Kidney (tissue), 14 donors: ENCODE measurements around the gene POMT2. TPM values are rescaled to one million over a fixed set of nuclear protein-coding genes. Genes with fewer than 3 reads are reported as not detected.

Experiments used
- DNase-seq, 5 donors: peaks; one replicate each; pipeline ENCODE4 v3.0.0-alpha.2; 2013 to 2020
- FAIRE-seq: peaks from 2 replicates; lab custom pipeline; 2012; peaks lifted over from hg19 to GRCh38; lab: Jason Lieb, UNC
- H3K27ac ChIP-seq, 2 donors: one replicate each; pipeline ENCODE4 v1.7.0; 2013; ENCODE audit warnings: low read depth in 2 of 2, low read length in 2 of 2, inconsistent platforms in 1 of 2
- H3K27me3 ChIP-seq: one replicate; pipeline ENCODE4 v1.7.1; 2013; ENCODE audit warnings: low read length, inconsistent platforms; ENCODE audit not compliant: control insufficient read depth, insufficient read depth
- H3K36me3 ChIP-seq, 3 donors: one replicate each; pipeline versions ENCODE4 v1.7.0 to v1.7.1; 2013; ENCODE audit warnings: low read length in 3 of 3, control low read depth in 1 of 3, inconsistent platforms in 1 of 3; ENCODE audit not compliant: insufficient read depth in 3 of 3, control insufficient read depth in 2 of 3
- H3K4me1 ChIP-seq, 3 donors: one replicate each; pipeline versions ENCODE4 v1.7.0 to v1.7.1; 2013; ENCODE audit warnings: low read length in 3 of 3, inconsistent platforms in 1 of 3, low read depth in 1 of 3; ENCODE audit not compliant: control insufficient read depth in 2 of 3, insufficient read depth in 2 of 3
- H3K4me3 ChIP-seq, 3 donors: one replicate each; pipeline versions ENCODE4 v1.7.0 to v1.8.1; 2013; ENCODE audit warnings: low read length in 3 of 3, control low read depth in 1 of 3, inconsistent platforms in 1 of 3
- H3K9ac ChIP-seq, 3 donors: one replicate each; pipeline versions ENCODE4 v1.7.0 to v1.7.1; 2013; ENCODE audit warnings: low read length in 3 of 3, control low read depth in 1 of 3, inconsistent platforms in 1 of 3
- H3K9me3 ChIP-seq, 3 donors: one replicate each; pipeline versions ENCODE4 v1.7.0 to v1.7.1; 2013; ENCODE audit warnings: low read length in 3 of 3, control low read depth in 1 of 3, inconsistent platforms in 1 of 3; ENCODE audit not compliant: control insufficient read depth in 2 of 3, insufficient read depth in 1 of 3
- intact Hi-C: fragments of 100-400 bp; cut with DNase I; formaldehyde crosslinking; loops from one replicate; pipeline ENCODE4 v1.11.1; 2022
- polyA plus RNA-seq: library from polyadenylated mRNA; stranded (reverse); fragments of 350-450 nt; fragmentation: Illumina TruSeq; extraction: RNeasy Lipid Tissue Mini Kit (QIAGEN cat#74804); gene quantifications from one replicate; pipeline ENCODE4 v1.2.3, GENCODE V29; 2014; ENCODE audit warnings: low read depth, low replicate concordance; ENCODE audit not compliant: insufficient read depth
- total RNA-seq: library from RNA; stranded (reverse); fragmentation: NEBNext Ultra II Directional; extraction: Animal tissue kit (Norgen Biotek cat#: 25700); gene quantifications from one replicate; pipeline ENCODE4 v1.2.1, GENCODE V29; 2021
- TF ChIP-seq, protein P1 (sequence below): IDR thresholded peaks from 3 replicates; pipeline ENCODE4 v1.5.1; 2012; ENCODE audit warnings: mild to moderate bottlenecking, moderate library complexity, borderline replicate concordance; ENCODE audit not compliant: insufficient read depth; ENCODE audit errors: extremely low read depth
- donor health status: control.
- donor health status: control.
- donor health status: control.
- donor health status: control.
- donor health status: control.
- donor health status: DM: yes; HTN: yes; CAD: no.
- donor health status: Normal renal cell carcinoma (clear cell type).

The POMT2 gene
- total and polyA plus RNA-seq, 2 donors from 2014 or later: 18.2 to 34.7 TPM

DNA sequence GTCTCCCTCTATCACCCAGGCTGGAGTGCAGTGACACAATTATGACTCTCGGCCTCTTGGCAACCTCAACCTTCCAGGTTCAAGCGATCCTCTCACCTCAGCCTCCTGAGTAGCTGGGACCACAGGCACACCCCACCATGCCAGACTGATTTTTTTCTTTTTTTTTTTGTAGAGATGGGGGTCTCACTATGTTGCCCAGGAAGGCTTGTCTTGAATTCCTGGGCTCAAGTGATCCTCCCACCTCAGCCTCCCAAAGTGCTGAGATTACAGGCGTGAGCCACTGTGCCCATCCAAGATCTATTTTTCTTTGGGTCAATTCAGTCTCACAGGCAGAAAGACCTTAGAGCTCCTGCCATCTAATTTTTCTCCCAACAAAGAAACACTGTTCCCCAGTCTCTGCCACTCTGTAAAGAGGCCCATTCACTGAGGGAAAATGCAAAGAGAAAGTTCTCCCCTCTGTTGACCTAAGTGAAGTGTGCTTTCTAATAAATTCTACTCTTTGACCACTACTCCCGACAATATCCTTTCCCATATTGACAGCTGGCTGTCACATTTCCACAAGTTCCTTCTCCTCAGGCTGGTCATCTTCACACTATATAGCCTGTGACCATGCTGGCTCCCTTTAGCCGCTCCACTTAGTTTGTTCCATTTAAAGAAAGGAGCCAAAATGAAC is 32.9 kb upstream of the POMT2 start:
- Histone ChIP-seq H3K9ac (no peak overlapping the region), H3K9me3 (no peaks in the 10 kb centered on the region), H3K27me3 (no peaks in the 10 kb centered on the region), H3K27ac (no peak overlapping the region), H3K4me1 (no peaks in the 10 kb centered on the region), H3K36me3 (peaks cover 0 to 5% (median 4%) of the 10 kb centered on the region in 3 donors), H3K4me3 (no peak overlapping the region)
- intact Hi-C loops: no loop called here
- FAIRE-seq: no peak
- TF ChIP-seq, protein P1, sequence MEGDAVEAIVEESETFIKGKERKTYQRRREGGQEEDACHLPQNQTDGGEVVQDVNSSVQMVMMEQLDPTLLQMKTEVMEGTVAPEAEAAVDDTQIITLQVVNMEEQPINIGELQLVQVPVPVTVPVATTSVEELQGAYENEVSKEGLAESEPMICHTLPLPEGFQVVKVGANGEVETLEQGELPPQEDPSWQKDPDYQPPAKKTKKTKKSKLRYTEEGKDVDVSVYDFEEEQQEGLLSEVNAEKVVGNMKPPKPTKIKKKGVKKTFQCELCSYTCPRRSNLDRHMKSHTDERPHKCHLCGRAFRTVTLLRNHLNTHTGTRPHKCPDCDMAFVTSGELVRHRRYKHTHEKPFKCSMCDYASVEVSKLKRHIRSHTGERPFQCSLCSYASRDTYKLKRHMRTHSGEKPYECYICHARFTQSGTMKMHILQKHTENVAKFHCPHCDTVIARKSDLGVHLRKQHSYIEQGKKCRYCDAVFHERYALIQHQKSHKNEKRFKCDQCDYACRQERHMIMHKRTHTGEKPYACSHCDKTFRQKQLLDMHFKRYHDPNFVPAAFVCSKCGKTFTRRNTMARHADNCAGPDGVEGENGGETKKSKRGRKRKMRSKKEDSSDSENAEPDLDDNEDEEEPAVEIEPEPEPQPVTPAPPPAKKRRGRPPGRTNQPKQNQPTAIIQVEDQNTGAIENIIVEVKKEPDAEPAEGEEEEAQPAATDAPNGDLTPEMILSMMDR: no peak
- no peak for DNase-seq

DNA sequence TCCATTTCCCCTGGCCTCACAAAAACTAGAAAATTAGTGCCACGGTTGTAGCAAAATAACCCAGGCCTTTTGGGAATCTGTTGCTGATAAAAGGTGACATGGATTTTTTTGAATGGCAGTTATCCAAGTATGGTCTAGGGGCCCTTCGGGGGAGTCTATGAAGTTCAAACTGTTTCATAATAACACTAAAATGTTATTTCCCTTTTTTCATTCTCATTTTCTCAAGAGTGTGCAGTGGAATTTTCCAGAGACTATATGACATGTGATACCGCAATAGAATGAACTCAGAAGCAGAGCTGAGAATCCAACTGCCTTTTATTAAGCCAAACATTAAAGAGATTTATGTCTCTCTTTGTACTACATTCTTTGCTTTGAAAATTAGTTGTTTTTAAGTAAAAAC is 27.1 kb upstream of the POMT2 start:
- DNase-seq: peak in 1 of 5 donors; percentile 74
- no peak for FAIRE-seq
- TF ChIP-seq, protein P1: no peak

DNA sequence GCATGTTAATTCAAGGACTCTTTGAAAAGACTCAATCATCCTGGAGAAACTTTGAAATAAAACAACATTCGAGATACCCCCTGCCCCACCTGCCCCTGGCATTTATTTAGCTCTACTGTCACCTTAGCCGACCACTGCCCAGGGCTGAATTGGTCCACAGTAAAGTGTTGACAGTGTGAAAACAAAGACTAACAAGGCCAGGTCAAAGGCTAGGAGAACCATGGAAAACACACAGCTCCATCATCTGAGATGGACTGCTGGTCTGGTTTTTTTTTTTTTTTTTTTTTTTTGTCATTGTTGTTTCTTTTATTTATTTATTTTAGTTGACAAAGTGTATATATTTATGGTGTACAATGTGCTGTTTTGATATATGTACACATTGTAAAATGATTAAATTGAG is 25.8 kb upstream of the POMT2 start:
- no peak overlapping the region for H3K4me3 ChIP-seq
- TF ChIP-seq, protein P1: no peak
- H3K27me3 ChIP-seq: no peaks in the 10 kb centered on the region
- no peak overlapping the region for H3K9ac ChIP-seq
- no peaks in the 10 kb centered on the region for H3K9me3 ChIP-seq
- FAIRE-seq: no peak
- no peak overlapping the region for H3K27ac ChIP-seq
- intact Hi-C loops: no loop called here
- no peaks in the 10 kb centered on the region for H3K4me1 ChIP-seq
- no peak for DNase-seq
- peaks cover 4 to 10% (median 5%) of the 10 kb centered on the region in 3 donors for H3K36me3 ChIP-seq

More for the DNA sequence above, 27.1 kb upstream of the POMT2 start:
- intact Hi-C loops: no loop called here
- no peak overlapping the region for H3K4me3 ChIP-seq
- H3K36me3 ChIP-seq: peaks cover 0 to 5% (median 4%) of the 10 kb centered on the region in 3 donors
- H3K9me3 ChIP-seq: no peaks in the 10 kb centered on the region
- H3K27me3 ChIP-seq: no peaks in the 10 kb centered on the region
- H3K27ac ChIP-seq: no peak overlapping the region
- H3K4me1 ChIP-seq: no peaks in the 10 kb centered on the region
- H3K9ac ChIP-seq: no peak overlapping the region
